Measurements from ENCODE around the gene SETD3. TPM values are rescaled to one million over a fixed set of nuclear protein-coding genes. Genes with fewer than 3 reads are reported as not detected.

The SETD3 gene
- total and polyA plus RNA-seq, 2 of the 8 experiments (the other 6 are each of a cell fraction or from before 2014, with no cell fraction given), result 24.0 to 64.0 TPM

DNA sequence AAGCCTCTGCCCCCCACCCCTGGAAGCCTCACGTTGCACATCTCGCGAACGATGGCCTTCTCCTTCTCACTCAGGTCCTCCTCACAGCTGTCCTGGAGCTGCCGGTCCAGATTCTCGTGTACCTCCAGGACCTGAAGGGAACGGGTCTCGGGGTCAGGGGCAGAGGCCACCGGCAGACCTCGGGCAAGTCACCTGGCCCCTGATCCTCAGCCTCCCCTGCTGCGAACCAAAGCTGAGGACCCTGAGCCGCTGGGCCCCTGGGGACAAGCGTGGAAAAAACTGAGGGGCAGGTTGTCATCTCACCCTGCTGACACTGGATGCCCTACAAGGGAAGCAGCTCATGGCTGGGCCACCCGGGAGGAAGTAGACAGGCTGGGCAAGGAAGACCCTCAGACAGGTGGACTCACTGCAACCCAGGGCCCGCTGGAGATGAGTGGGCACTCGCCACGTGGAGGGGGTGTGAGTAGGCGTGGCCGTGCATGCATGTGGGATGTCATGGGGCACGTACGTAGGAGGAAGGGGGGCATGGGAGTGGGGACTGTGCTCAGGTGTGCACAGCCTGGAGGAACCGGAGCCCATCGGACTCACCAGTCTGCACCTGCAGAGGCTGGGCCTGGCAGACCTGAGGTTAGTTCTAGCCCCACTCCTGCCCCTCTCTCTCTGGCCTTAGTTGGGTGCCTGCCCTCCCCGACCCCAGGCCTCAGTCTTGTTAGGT is 35.7 kb upstream of the SETD3 start:
- H2AK5ac ChIP-seq (ENCODE audit: low read depth, low read length), result no peak overlapping the region
- peaks cover 3 to 7% of the 10 kb centered on the region in 2 experiments for H4K20me1 ChIP-seq (replicated peaks in 1 of 2; ENCODE audit: control insufficient read depth in 1 of 2, insufficient read depth in 2 of 2, low read length in 2 of 2)
- no peak overlapping the region for H4K91ac ChIP-seq (replicated peaks; ENCODE audit: insufficient read length, low read length)
- peaks cover 0 to 7% (median 0%) of the 10 kb centered on the region in 4 experiments; a peak in 2 of 8 replicates for H3K36me3 ChIP-seq (ENCODE audit: control insufficient read depth in 2 of 4, insufficient read depth in 4 of 4, low read length in 3 of 4)
- H3K79me1 ChIP-seq (ENCODE audit: low read depth, low read length), result no peaks in the 10 kb centered on the region; the same call in none of the 2 replicates
- no peak overlapping the region for H2BK120ac ChIP-seq (replicated peaks; ENCODE audit: low read depth, low read length)
- WGBS, 2 experiments (ENCODE audit: extremely low coverage in 1 of 2, insufficient coverage in 1 of 2, insufficient read length in 1 of 2, insufficient replicate concordance in 2 of 2, low coverage in 1 of 2, low lambda C conversion rate in 2 of 2, missing lambda C conversion rate in 1 of 2), result 85% methylated on average over 20 of the region's 24 CpGs; no CpG with 5 or more reads in 1 of the 2 experiments
- POLR2A ChIA-PET (ENCODE audit: partially characterized antibody), result interaction anchor here (0.6 to 2.1 kb wide), 7 partner anchors 11 to 128 kb away, joined by 3 to 5 read pairs (median 3); partner anchors contain the start of genes CCNK and SETD3
- H4K8ac ChIP-seq (ENCODE audit: extremely low read depth, insufficient read depth, low read length), result peak overlapping the region; percentile 39; the same call in 1 of the 2 replicates
- 0 out of 2 replicates have a peak overlapping the region, but pooled peaks have one; percentile 9 for H2BK12ac ChIP-seq (ENCODE audit: low read depth, low read length)
- no peak overlapping the region for H3K27ac ChIP-seq (ENCODE audit: low read depth, low read length)
- H2BK20ac ChIP-seq (ENCODE audit: low read length), result no peak overlapping the region
- H3K4me3 ChIP-seq (ENCODE audit: extremely low read depth in 1 of 4, insufficient read depth in 2 of 4, low read depth in 3 of 4, low read length in 4 of 4), result no peak overlapping the region
- no peak overlapping the region for H3K56ac ChIP-seq (replicated peaks; ENCODE audit: insufficient read length, low read depth, low read length)
- H3K9me3 ChIP-seq (ENCODE audit: insufficient read depth in 2 of 2, low read depth in 1 of 2, low read length in 1 of 2), result no peaks in the 10 kb centered on the region
- H3K23ac ChIP-seq (ENCODE audit: insufficient read length), result no peak overlapping the region
- DNase-seq (ENCODE audit: low read depth in 1 of 2, low spot score in 2 of 2) (no peak), FAIRE-seq (no peak)
- no peak overlapping the region for H3K4me2 ChIP-seq (ENCODE audit: insufficient read depth in 1 of 2, low read depth in 2 of 2, low read length in 2 of 2)
- no peak overlapping the region for H2BK15ac ChIP-seq (ENCODE audit: low read length)
- H2AFZ ChIP-seq (ENCODE audit: low read length), result no peak overlapping the region
- no peaks in the 10 kb centered on the region for H3K23me2 ChIP-seq (ENCODE audit: low read depth, low read length)
- no peak overlapping the region for H2BK5ac ChIP-seq (ENCODE audit: low read depth, low read length)
- H3K4ac ChIP-seq (replicated peaks; ENCODE audit: insufficient read length, low read depth, low read length), result no peak overlapping the region
- H3K27me3 ChIP-seq (replicated peaks in 1 of 4; ENCODE audit: control insufficient read depth in 3 of 4, extremely low read depth in 1 of 4, insufficient read depth in 3 of 4, low read length in 3 of 4), result no peaks in the 10 kb centered on the region; a peak in 1 of 7 replicates
- no peak overlapping the region for H4K5ac ChIP-seq (ENCODE audit: insufficient read length, low read depth, low read length)
- no peaks in the 10 kb centered on the region; a peak in 3 of 7 replicates for H3K4me1 ChIP-seq (replicated peaks in 1 of 4; ENCODE audit: control insufficient read depth in 3 of 4, insufficient read depth in 4 of 4, low read length in 3 of 4)
- no peak overlapping the region for H3K9ac ChIP-seq (replicated peaks in 1 of 4; ENCODE audit: extremely low read depth in 1 of 4, low read depth in 3 of 4, low read length in 3 of 4)
- no peak overlapping the region for H3K18ac ChIP-seq (ENCODE audit: extremely low read depth, low read length)
- CTCF ChIA-PET (ENCODE audit: partially characterized antibody), result interaction anchor here (0.9 to 3.8 kb wide), 11 partner anchors 12 to 171 kb away, joined by 3 to 32 read pairs (median 8); no protein-coding TSS in a partner anchor
- H3K79me2 ChIP-seq (ENCODE audit: control insufficient read depth in 1 of 2, insufficient read depth in 2 of 2, low read length in 2 of 2), result 0 out of 4 replicates have a peak, but pooled peaks cover 0 to 2% of the 10 kb centered on the region in 2 experiments
- no peak overlapping the region for H3K14ac ChIP-seq (ENCODE audit: insufficient read length)
- TF ChIP-seq PHF8 (conservative IDR thresholded peaks at IDR 0.05; ENCODE audit: low read depth, low read length), result no peak
- TF ChIP-seq, protein P1, sequence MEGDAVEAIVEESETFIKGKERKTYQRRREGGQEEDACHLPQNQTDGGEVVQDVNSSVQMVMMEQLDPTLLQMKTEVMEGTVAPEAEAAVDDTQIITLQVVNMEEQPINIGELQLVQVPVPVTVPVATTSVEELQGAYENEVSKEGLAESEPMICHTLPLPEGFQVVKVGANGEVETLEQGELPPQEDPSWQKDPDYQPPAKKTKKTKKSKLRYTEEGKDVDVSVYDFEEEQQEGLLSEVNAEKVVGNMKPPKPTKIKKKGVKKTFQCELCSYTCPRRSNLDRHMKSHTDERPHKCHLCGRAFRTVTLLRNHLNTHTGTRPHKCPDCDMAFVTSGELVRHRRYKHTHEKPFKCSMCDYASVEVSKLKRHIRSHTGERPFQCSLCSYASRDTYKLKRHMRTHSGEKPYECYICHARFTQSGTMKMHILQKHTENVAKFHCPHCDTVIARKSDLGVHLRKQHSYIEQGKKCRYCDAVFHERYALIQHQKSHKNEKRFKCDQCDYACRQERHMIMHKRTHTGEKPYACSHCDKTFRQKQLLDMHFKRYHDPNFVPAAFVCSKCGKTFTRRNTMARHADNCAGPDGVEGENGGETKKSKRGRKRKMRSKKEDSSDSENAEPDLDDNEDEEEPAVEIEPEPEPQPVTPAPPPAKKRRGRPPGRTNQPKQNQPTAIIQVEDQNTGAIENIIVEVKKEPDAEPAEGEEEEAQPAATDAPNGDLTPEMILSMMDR (IDR thresholded peaks at IDR 0.05; ENCODE audit: control extremely low read depth in 1 of 3, insufficient read depth in 1 of 3, low read depth in 1 of 3, low read length in 3 of 3), result no peak
- no peak for TF ChIP-seq CREB1 (IDR thresholded peaks at IDR 0.05)
- TF ChIP-seq, protein P2, sequence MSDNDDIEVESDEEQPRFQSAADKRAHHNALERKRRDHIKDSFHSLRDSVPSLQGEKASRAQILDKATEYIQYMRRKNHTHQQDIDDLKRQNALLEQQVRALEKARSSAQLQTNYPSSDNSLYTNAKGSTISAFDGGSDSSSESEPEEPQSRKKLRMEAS (IDR thresholded peaks at IDR 0.05), result no peak
- TF ChIP-seq, protein P3, sequence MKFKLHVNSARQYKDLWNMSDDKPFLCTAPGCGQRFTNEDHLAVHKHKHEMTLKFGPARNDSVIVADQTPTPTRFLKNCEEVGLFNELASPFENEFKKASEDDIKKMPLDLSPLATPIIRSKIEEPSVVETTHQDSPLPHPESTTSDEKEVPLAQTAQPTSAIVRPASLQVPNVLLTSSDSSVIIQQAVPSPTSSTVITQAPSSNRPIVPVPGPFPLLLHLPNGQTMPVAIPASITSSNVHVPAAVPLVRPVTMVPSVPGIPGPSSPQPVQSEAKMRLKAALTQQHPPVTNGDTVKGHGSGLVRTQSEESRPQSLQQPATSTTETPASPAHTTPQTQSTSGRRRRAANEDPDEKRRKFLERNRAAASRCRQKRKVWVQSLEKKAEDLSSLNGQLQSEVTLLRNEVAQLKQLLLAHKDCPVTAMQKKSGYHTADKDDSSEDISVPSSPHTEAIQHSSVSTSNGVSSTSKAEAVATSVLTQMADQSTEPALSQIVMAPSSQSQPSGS (IDR thresholded peaks at IDR 0.05; ENCODE audit: low read length), result no peak
- no peak for TF ChIP-seq ASH2L (IDR thresholded peaks at IDR 0.05; ENCODE audit: low read length)
- TF ChIP-seq RAD21 (IDR thresholded peaks at IDR 0.05 in 1 of 2, conservative IDR thresholded peaks at IDR 0.05 in 1 of 2; ENCODE audit: low read depth in 2 of 2, low read length in 2 of 2), result no peak

Measured in H1 (cell line).